ACHN (cell line): ENCODE results near the gene GAREM2.

Source experiments
- DNase-seq: peaks from one replicate; pipeline ENCODE4 v3.0.0-alpha.2; 2015
- in situ Hi-C: cut with HindIII; loops from 2 replicates; pipeline ENCODE4 v1.10.0; 2017; ENCODE audit warnings: low sequenced_read_pairs, low pct_ligation_motif_present, low pct_unique_long_range_greater_than_20kb

GAREM2 gene

GRCh38 chr2:26214759-26215158 lies 41.9 kb downstream of the GAREM2 start:
- in situ Hi-C loops, result no loop called here
- DNase-seq, result no peak

DNA sequence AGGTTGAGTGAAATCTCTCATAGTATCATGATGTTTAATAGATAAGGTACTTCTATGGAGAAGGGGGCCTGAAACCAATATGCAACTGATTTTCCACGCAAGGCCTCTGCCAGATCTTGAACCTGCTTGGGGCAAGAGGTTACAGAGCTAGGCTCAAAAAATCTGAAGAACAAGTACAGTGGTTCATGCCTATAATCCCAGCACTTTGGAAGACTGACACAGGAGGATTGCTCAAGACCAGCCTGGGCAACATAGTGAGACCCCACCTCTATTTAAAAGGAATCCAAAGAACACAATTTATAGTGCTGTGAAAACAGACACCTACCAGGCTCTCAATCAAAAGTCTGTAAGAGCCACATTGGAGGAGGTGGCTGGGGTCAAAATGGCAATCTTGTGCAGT lies 42.9 kb downstream of the GAREM2 start:
- in situ Hi-C loops, result no loop called here

DNA sequence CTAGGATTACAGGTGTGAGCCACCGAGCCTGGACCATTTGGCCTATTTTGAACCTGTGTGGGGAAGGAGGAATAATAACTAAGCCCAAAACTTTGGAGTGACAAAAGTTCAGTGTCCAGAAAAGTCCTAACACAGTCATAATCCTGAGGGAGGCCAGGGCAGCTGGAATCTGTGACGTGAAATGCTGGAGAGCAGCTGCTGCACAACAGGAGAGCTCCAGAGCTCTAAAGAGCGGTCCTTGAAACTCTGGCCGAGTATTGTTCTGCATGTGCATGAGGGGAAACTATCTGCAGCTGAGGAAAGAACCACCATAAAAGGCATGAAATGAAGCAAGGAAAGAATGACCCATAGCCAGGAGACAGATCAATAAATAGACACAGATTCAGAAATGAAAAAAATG lies 43.7 kb downstream of the GAREM2 start:
- in situ Hi-C loops, result no loop called here

More for the DNA sequence above, 42.9 kb downstream of the GAREM2 start:
- DNase-seq, result no peak

DNA sequence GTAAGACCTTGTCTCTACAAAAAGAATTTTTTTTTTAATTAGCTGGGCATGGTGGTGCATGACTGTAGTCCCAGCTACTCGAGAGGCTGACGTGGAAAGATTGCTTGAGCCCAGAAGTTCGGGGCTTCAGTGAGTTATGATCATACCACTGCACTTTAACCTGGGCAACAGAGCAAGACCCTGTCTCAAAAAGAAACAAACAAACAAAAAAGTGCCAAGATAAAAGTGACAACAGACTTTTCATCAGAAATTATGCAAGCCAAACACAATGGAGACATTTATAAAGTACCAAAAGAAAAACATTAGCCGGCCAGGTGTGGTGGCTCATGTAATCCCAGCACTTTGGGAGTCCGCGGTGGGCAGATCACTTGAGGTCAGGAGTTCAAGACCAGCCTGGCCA lies 44.8 kb downstream of the GAREM2 start:
- peak; percentile 7 for DNase-seq
- in situ Hi-C loops, result no loop called here

More for the DNA sequence above, 43.7 kb downstream of the GAREM2 start:
- no peak for DNase-seq

DNA sequence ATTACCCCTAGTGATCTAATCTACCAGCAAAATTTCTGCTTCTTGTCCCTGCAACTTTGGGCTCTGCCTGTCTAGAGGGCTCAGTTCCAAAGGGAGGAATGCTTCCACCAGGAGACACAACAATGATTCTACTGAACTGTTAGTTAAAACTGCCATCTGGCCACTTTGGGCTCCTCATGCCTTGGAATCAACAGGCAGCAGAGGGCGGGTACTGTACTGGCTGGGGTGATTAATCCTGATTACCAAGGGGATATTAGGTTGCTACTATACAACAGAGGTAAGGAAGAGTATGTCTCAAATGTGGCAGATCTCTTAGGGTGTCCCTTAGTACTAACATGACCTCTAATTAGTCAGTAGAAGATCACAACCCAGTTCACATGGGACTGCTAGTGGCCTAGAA lies 50.1 kb downstream of the GAREM2 start:
- DNase-seq, result no peak

GRCh38 chr2:26224095-26224494 lies 51.2 kb downstream of the GAREM2 start:
- in situ Hi-C loops, result no loop called here
- DNase-seq, result no peak

More for the DNA sequence above, 50.1 kb downstream of the GAREM2 start:
- in situ Hi-C loops, result no loop called here

GRCh38 chr2:26229595-26229994 lies 56.7 kb downstream of the GAREM2 start:
- no peak for DNase-seq
- in situ Hi-C loops, result no loop called here

DNA sequence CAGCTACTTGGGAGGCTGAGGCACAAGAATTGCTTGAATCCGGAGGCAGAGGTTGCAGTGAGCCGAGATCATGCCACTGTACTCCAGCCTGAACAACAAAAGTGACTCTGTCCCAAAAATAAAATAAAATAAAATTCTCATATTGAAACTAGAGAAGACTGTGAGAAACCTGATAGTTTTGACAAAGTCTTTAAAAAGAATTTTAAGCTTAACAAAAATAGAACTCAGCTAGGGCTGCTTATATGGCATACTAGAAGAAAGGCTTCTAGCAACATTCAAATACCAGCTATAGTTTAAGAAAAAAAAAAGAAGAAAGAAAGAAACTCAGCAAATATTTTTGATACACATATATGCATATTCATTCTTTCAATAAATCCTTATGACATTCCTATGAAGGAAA lies 57.9 kb downstream of the GAREM2 start:
- in situ Hi-C loops, result no loop called here

DNA sequence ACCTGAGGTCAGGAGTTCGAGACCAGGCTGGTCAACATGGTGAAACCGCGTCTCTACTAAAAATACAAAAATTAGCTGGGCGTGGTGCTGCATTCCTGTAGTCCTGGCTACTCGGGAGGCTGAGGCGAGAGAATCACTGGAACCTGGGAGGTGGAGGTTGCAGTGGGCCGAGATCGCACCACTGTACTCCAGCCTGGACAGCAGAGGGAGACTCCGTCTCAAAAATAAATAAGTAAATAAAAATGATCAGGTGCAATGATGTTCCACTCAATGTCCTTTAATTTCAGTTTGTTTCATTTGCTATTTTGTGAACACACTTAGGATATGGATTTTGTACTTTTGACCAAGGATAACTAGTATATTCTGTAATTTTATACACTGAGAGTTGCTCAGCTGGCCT lies 62.2 kb downstream of the GAREM2 start:
- DNase-seq, result peak; percentile 6
- in situ Hi-C loops, result no loop called here

More for the DNA sequence above, 57.9 kb downstream of the GAREM2 start:
- no peak for DNase-seq

DNA sequence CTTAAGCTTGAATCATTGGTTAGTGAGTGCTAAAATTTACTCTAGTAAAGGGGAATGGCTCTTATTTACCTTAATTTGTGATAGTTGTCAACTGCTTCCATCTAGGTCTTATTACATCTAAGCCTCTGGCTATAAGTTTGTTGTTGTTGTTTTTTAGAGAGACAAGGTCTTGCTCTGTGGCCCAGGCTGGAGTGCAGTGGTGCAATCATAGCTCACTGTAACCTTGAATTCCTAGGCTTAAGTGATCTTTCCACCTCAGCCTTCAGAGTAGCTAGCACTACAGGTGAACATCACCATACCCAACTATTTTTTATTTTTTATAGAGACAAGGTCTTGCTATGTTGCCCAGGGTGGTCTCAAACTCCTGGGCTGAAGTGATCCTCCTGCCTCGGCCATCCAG lies 65.0 kb downstream of the GAREM2 start:
- DNase-seq, result no peak
- in situ Hi-C loops, result no loop called here

DNA sequence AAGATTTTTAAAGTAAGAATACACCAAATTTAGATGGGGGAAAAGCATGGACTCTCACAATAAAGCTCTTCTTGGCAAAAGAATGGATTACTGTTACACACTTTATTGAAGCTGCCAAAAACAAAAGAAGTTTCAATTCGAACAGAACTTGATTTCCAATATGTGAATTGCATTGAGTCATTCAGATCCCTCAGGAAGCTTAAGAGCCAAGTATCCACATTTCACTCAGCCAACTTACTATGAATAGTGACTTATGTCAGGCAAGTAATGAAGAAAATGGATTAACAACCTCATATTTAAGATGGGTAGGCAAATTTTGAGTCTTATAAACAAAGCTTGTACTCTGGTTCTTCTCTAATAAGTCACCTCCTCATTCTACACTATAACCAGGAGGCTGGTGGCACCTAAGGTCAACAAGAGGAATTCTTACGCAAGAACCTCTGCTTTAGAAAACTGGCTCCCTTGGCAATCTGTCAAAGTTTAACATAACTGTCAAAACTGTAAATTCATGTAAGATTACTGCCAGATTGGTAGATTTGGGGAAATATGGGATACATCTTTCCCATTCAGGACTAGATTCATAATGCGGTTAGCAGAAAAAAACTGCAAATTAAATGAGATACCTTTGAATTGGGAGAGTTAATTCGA lies 65.5 kb downstream of the GAREM2 start:
- in situ Hi-C loops, result no loop called here
- DNase-seq, result no peak
